Measurements from ENCODE around the gene ANK2.

The ANK2 gene

GRCh38 chr4:113390850-113391249 lies 341.4 kb downstream of the ANK2 start:
- H2AFZ ChIP-seq (ENCODE audit: low read depth): no peak overlapping the region
- H3K27me3 ChIP-seq (ENCODE audit: insufficient read depth, low read depth): no peaks in the 10 kb centered on the region
- H4K20me1 ChIP-seq (ENCODE audit: insufficient read depth): no peaks in the 10 kb centered on the region
- H3K4me2 ChIP-seq: no peak overlapping the region
- peaks cover 3% of the 10 kb centered on the region for H3K4me1 ChIP-seq (ENCODE audit: low read depth, poor library complexity, severe bottlenecking)
- no peak for TF ChIP-seq CTCF (conservative IDR thresholded peaks at IDR 0.05; ENCODE audit: low read depth, low read length)
- H3K4me3 ChIP-seq (IDR thresholded peaks at IDR 0.05; ENCODE audit: insufficient read depth, low read depth, low read length): no peak overlapping the region
- no peaks in the 10 kb centered on the region for H3K79me2 ChIP-seq (ENCODE audit: insufficient read depth, low read depth)
- H3K9ac ChIP-seq: no peak overlapping the region
- no peak overlapping the region for H3K27ac ChIP-seq
- no peaks in the 10 kb centered on the region for H3K36me3 ChIP-seq (ENCODE audit: insufficient read depth)

GRCh38 chr4:113394108-113394729 lies 344.8 kb downstream of the ANK2 start:
- no peak overlapping the region for H2AFZ ChIP-seq (ENCODE audit: low read depth)
- H3K27me3 ChIP-seq (ENCODE audit: insufficient read depth, low read depth): no peaks in the 10 kb centered on the region
- H3K9ac ChIP-seq: no peak overlapping the region
- H3K36me3 ChIP-seq (ENCODE audit: insufficient read depth): no peaks in the 10 kb centered on the region
- no peak overlapping the region for H3K4me2 ChIP-seq
- no peak overlapping the region for H3K27ac ChIP-seq
- H3K4me1 ChIP-seq (ENCODE audit: low read depth, poor library complexity, severe bottlenecking): peaks cover 3% of the 10 kb centered on the region
- no peaks in the 10 kb centered on the region for H4K20me1 ChIP-seq (ENCODE audit: insufficient read depth)
- H3K4me3 ChIP-seq (IDR thresholded peaks at IDR 0.05; ENCODE audit: insufficient read depth, low read depth, low read length): no peak overlapping the region
- no peaks in the 10 kb centered on the region for H3K79me2 ChIP-seq (ENCODE audit: insufficient read depth, low read depth)
- no peak for TF ChIP-seq CTCF (conservative IDR thresholded peaks at IDR 0.05; ENCODE audit: low read depth, low read length)

GRCh38 chr4:113394730-113395530 lies 345.5 kb downstream of the ANK2 start:
- peak overlapping the region; percentile 17; the same call in 1 of the 2 replicates for H2AFZ ChIP-seq (ENCODE audit: low read depth)
- H3K4me2 ChIP-seq: no peak overlapping the region
- H3K4me1 ChIP-seq (ENCODE audit: low read depth, poor library complexity, severe bottlenecking): peaks cover 3% of the 10 kb centered on the region
- H3K79me2 ChIP-seq (ENCODE audit: insufficient read depth, low read depth): no peaks in the 10 kb centered on the region
- no peak overlapping the region for H3K27ac ChIP-seq
- H3K9ac ChIP-seq: no peak overlapping the region
- no peaks in the 10 kb centered on the region for H3K36me3 ChIP-seq (ENCODE audit: insufficient read depth)
- no peaks in the 10 kb centered on the region for H3K27me3 ChIP-seq (ENCODE audit: insufficient read depth, low read depth)
- H3K4me3 ChIP-seq (IDR thresholded peaks at IDR 0.05; ENCODE audit: insufficient read depth, low read depth, low read length): no peak overlapping the region
- peak; percentile 95 for TF ChIP-seq CTCF (conservative IDR thresholded peaks at IDR 0.05; ENCODE audit: low read depth, low read length)
- no peaks in the 10 kb centered on the region for H4K20me1 ChIP-seq (ENCODE audit: insufficient read depth)

GRCh38 chr4:113397114-113397701 lies 347.8 kb downstream of the ANK2 start:
- no peak overlapping the region for H3K27ac ChIP-seq
- no peak for TF ChIP-seq CTCF (conservative IDR thresholded peaks at IDR 0.05; ENCODE audit: low read depth, low read length)
- no peaks in the 10 kb centered on the region for H3K36me3 ChIP-seq (ENCODE audit: insufficient read depth)
- no peak overlapping the region for H3K9ac ChIP-seq
- no peak overlapping the region for H3K4me2 ChIP-seq
- H3K79me2 ChIP-seq (ENCODE audit: insufficient read depth, low read depth): no peaks in the 10 kb centered on the region
- H3K27me3 ChIP-seq (ENCODE audit: insufficient read depth, low read depth): no peaks in the 10 kb centered on the region
- H3K4me1 ChIP-seq (ENCODE audit: low read depth, poor library complexity, severe bottlenecking): peaks cover 3% of the 10 kb centered on the region
- no peak overlapping the region for H3K4me3 ChIP-seq (IDR thresholded peaks at IDR 0.05; ENCODE audit: insufficient read depth, low read depth, low read length)
- no peak overlapping the region for H2AFZ ChIP-seq (ENCODE audit: low read depth)
- H4K20me1 ChIP-seq (ENCODE audit: insufficient read depth): no peaks in the 10 kb centered on the region
